DND-41 (cell line): ENCODE measurements around the gene TMED1.
"Not testable (repeated sequence)": the region's sequence is repeated elsewhere in the genome, so short reads cannot be mapped to it uniquely, and the experiment has no call there.

Experiments
- ATAC-seq: fragments of 200-7000 bp; cut with Tn5 transposase; 3 replicates; pipeline ENCODE4 v1.9.1; 2021; ENCODE audit warnings: low read depth; ENCODE audit not compliant: insufficient read depth
- DNase-seq: peaks from one replicate; pipeline ENCODE4 v3.0.0-alpha.2; 2020
- H2AFZ ChIP-seq: 2 replicates; pipeline ENCODE4 v1.6.0; 2012; ENCODE audit warnings: low read depth, low read length
- H3K27ac ChIP-seq: 2 replicates; pipeline ENCODE4 v1.5.1; 2012; ENCODE audit warnings: low read length, inconsistent platforms
- H3K27me3 ChIP-seq: fragments of 200-600 bp; sonication (generic); 2 replicates; pipeline ENCODE4 v1.6.0; 2012; ENCODE audit warnings: low read length, mild to moderate bottlenecking, inconsistent platforms; ENCODE audit not compliant: insufficient read depth, poor library complexity
- H3K36me3 ChIP-seq: 2 replicates; pipeline ENCODE4 v1.5.1; 2012; ENCODE audit warnings: low read length, inconsistent platforms; ENCODE audit not compliant: insufficient read depth
- H3K4me1 ChIP-seq: 2 replicates; pipeline ENCODE4 v1.5.1; 2012; ENCODE audit warnings: mild to moderate bottlenecking, low read length; ENCODE audit not compliant: insufficient read depth
- H3K4me2 ChIP-seq: 2 replicates; pipeline ENCODE4 v1.6.0; 2012; ENCODE audit warnings: mild to moderate bottlenecking, moderate library complexity, low read length, inconsistent platforms; ENCODE audit not compliant: insufficient read depth
- H3K4me3 ChIP-seq, 2 experiments: fragments of 200-600 bp in 1 of 2; shearing (Covaris generic) in 1 of 2; 2 replicates each; pipeline ENCODE4 v1.5.1; 2012 to 2016; ENCODE audit warnings: inconsistent platforms in 2 of 2, low read length in 2 of 2, mild to moderate bottlenecking in 2 of 2, low read depth in 1 of 2, moderate library complexity in 1 of 2
- H3K79me2 ChIP-seq: 2 replicates; pipeline ENCODE4 v1.6.0; 2012; ENCODE audit warnings: low read length, inconsistent platforms; ENCODE audit not compliant: insufficient read depth
- H3K9ac ChIP-seq: 2 replicates; pipeline ENCODE4 v1.6.0; 2012; ENCODE audit warnings: low read depth, mild to moderate bottlenecking, inconsistent platforms, low read length, moderate library complexity
- H3K9me3 ChIP-seq: 2 replicates; pipeline ENCODE4 v1.5.1; 2012; ENCODE audit warnings: low read length, moderate library complexity, mild to moderate bottlenecking, inconsistent platforms; ENCODE audit not compliant: insufficient read depth, severe bottlenecking
- H4K20me1 ChIP-seq: 2 replicates; pipeline ENCODE4 v1.6.0; 2012; ENCODE audit warnings: low read length; ENCODE audit not compliant: insufficient read depth
- EZH2 ChIP-seq: IDR thresholded peaks from 3 replicates; pipeline ENCODE4 v1.6.1; 2012; ENCODE audit warnings: borderline replicate concordance, low read depth, mild to moderate bottlenecking, moderate library complexity, low read length, inconsistent platforms; ENCODE audit not compliant: severe bottlenecking
- TF ChIP-seq, protein P1 (sequence below): IDR thresholded peaks from 2 replicates; pipeline ENCODE4 v1.5.1; 2012; ENCODE audit warnings: borderline replicate concordance, low read length, moderate library complexity, mild to moderate bottlenecking; ENCODE audit not compliant: poor library complexity, severe bottlenecking; ENCODE audit errors: extremely low read depth

The TMED1 gene

GRCh38 chr19:10839114-10840050 is 3.4 kb upstream of the TMED1 start:
- Histone ChIP-seq H3K4me2 (no peak overlapping the region), H3K9ac (no peak overlapping the region), H3K27me3 (no peaks in the 10 kb centered on the region), H3K4me3 (no peak overlapping the region), H3K36me3 (peaks cover 7% of the 10 kb centered on the region), H3K9me3 (no peaks in the 10 kb centered on the region), H3K4me1 (peaks cover 26% of the 10 kb centered on the region), H3K79me2 (peaks cover 11% of the 10 kb centered on the region), H2AFZ (no peak overlapping the region), H4K20me1 (peaks cover 7% of the 10 kb centered on the region; the same call in 1 of the 2 replicates), H3K27ac (no peak overlapping the region)
- DNase-seq = no peak
- ATAC-seq = no peak
- TF ChIP-seq, protein P1, sequence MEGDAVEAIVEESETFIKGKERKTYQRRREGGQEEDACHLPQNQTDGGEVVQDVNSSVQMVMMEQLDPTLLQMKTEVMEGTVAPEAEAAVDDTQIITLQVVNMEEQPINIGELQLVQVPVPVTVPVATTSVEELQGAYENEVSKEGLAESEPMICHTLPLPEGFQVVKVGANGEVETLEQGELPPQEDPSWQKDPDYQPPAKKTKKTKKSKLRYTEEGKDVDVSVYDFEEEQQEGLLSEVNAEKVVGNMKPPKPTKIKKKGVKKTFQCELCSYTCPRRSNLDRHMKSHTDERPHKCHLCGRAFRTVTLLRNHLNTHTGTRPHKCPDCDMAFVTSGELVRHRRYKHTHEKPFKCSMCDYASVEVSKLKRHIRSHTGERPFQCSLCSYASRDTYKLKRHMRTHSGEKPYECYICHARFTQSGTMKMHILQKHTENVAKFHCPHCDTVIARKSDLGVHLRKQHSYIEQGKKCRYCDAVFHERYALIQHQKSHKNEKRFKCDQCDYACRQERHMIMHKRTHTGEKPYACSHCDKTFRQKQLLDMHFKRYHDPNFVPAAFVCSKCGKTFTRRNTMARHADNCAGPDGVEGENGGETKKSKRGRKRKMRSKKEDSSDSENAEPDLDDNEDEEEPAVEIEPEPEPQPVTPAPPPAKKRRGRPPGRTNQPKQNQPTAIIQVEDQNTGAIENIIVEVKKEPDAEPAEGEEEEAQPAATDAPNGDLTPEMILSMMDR = no peak
- no peak for TF ChIP-seq EZH2

- ATAC-seq = no peak
- DNase-seq = no peak
- Histone ChIP-seq H2AFZ (no peak overlapping the region), H3K27ac (no peak overlapping the region), H3K4me1 (peaks cover 26% of the 10 kb centered on the region), H3K9ac (no peak overlapping the region), H3K4me2 (no peak overlapping the region), H3K4me3 (no peak overlapping the region), H3K36me3 (peaks cover 15% of the 10 kb centered on the region), H3K9me3 (no peaks in the 10 kb centered on the region), H4K20me1 (peaks cover 7% of the 10 kb centered on the region; the same call in 1 of the 2 replicates), H3K27me3 (no peaks in the 10 kb centered on the region), H3K79me2 (peaks cover 11% of the 10 kb centered on the region)
- TF ChIP-seq, protein P1 = no peak
- TF ChIP-seq EZH2 = no peak
Measured at GRCh38 chr19:10838377-10838776, 2.4 kb upstream of the TMED1 start.

- H3K27me3 ChIP-seq, ATAC-seq, H3K4me2 ChIP-seq, H2AFZ ChIP-seq, H3K4me3 ChIP-seq, H3K9me3 ChIP-seq, H3K9ac ChIP-seq, H3K27ac ChIP-seq, DNase-seq: not testable (repeated sequence)
- Histone ChIP-seq H3K79me2 (peaks cover 11% of the 10 kb centered on the region), H3K4me1 (peaks cover 26% of the 10 kb centered on the region), H4K20me1 (peaks cover 10% of the 10 kb centered on the region; the same call in 1 of the 2 replicates), H3K36me3 (peaks cover 22% of the 10 kb centered on the region)
Measured at GRCh38 chr19:10837649-10838048, 1.6 kb upstream of the TMED1 start.

DNA sequence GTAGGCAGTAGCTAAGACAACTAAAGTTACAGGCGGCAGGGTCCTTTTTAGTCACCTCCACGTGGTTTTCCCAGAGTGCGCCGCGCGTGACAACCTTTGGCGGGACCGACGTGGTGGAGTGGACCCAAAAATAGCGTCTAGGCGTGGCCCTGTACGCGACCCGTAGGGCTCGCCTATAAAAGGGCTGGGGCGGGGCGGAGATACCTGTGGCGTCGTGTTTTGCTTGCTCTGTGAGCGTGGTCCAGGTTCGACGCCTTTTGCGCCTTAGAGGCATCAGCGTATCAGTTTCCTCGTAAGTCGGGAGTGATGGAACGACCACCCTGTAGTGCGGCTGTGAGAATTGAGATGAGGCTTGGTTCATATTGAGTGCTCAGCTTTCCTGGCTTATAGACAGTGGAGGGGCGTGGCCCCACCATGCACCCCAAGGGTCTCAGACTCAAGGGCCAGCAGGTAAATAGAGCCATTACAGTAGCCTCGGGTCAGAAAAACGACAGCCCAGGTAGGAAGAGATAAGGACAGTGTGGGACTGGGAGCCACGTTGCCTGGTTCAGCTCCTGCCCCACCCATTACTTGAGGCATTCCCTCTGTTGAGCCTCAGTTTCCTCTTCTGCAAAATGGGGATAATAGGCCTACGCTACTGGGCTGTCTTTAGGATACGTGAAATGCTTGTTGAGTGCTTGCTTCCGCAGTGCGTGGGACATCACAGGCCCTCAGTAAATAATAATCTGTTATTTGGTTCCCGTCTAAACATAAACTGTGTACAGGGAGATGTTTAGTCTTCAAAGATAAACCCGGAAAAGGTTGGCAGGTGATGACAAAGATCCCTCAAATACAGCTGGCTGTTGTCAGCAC is 693 bp upstream of the TMED1 start:
- DNase-seq = peak; percentile 87
- Histone ChIP-seq H3K79me2 (peaks cover 11% of the 10 kb centered on the region), H3K9ac (peak overlapping the region; percentile 99), H2AFZ (peak overlapping the region; percentile 98), H3K27me3 (no peaks in the 10 kb centered on the region), H4K20me1 (peaks cover 14% of the 10 kb centered on the region; the same call in 1 of the 2 replicates), H3K9me3 (no peaks in the 10 kb centered on the region), H3K36me3 (peaks cover 31% of the 10 kb centered on the region), H3K4me3 (peak overlapping the region; percentile 81 to 90), H3K4me1 (peaks cover 26% of the 10 kb centered on the region), H3K27ac (peak overlapping the region; percentile 98), H3K4me2 (peak overlapping the region; percentile 93)
- TF ChIP-seq, protein P1 = no peak
- TF ChIP-seq EZH2 = no peak
- peak; percentile 17; the same call in 1 of the 3 replicates for ATAC-seq
